Spinal cord (tissue), 10 donors: Measurements from ENCODE around the gene ASPSCR1. TPM values are rescaled to one million over a fixed set of nuclear protein-coding genes. Genes with fewer than 3 reads are reported as not detected.

Experiments used
- DNase-seq, 6 donors: peaks; one replicate each; pipeline versions ENCODE4 v3.0.0 to v3.0.0-alpha.2; 2013 to 2015; ENCODE audit warnings: low spot score in 6 of 6, low read depth in 4 of 6
- H3K27ac ChIP-seq: one replicate; pipeline ENCODE4 v1.5.1; 2013; ENCODE audit warnings: low read depth, low read length, control low read depth
- H3K27me3 ChIP-seq: one replicate; pipeline ENCODE4 v1.6.1; 2013; ENCODE audit warnings: low read length; ENCODE audit not compliant: control insufficient read depth, insufficient read depth
- H3K36me3 ChIP-seq: one replicate; pipeline ENCODE4 v1.6.1; 2013; ENCODE audit warnings: low read length; ENCODE audit not compliant: control insufficient read depth, insufficient read depth
- H3K4me1 ChIP-seq: one replicate; pipeline ENCODE4 v1.6.1; 2013; ENCODE audit warnings: low read length; ENCODE audit not compliant: control insufficient read depth, insufficient read depth
- H3K4me3 ChIP-seq: one replicate; pipeline ENCODE4 v1.5.1; 2013; ENCODE audit warnings: low read depth, low read length, control low read depth
- H3K9me3 ChIP-seq: one replicate; pipeline ENCODE4 v1.6.1; 2013; ENCODE audit warnings: low read length; ENCODE audit not compliant: control insufficient read depth, insufficient read depth
- whole genome bisulfite sequencing: methylation state at CpG from one replicate; pipeline ENCODE4 v1.1.5; 2013; ENCODE audit warnings: missing lambda C conversion rate; ENCODE audit not compliant: insufficient coverage; 5-methylcytosine and 5-hydroxymethylcytosine counted together
- polyA plus RNA-seq, 2 donors: library from polyadenylated mRNA; unstranded; fragments of 120-200 nt; gene quantifications; one replicate each; pipeline ENCODE4 v1.2.1, GENCODE V29; 2013; ENCODE audit not compliant: insufficient read length in 2 of 2
- total RNA-seq, 2 donors: library from RNA; depleted of rRNA in 1 of 2; stranded (reverse); fragments of 120-200 nt in 1 of 2; fragments of >200 nt in 1 of 2; gene quantifications; one replicate each; pipeline versions ENCODE4 v1.2.3 to v1.2.4, GENCODE V29; 2013 to 2014
- donor health status: healthy.

ASPSCR1 gene
- total and polyA plus RNA-seq, 4 donors = 22.3 to 53.7 (median 40.9) TPM

- H3K4me1 ChIP-seq = peaks cover 61% of the 10 kb centered on the region
- H3K27me3 ChIP-seq = no peaks in the 10 kb centered on the region
- DNase-seq = no peak
- H3K9me3 ChIP-seq = no peaks in the 10 kb centered on the region
- WGBS = 59% methylated on average over 10 of the region's 19 CpGs
- peak overlapping the region; percentile 67 for H3K27ac ChIP-seq
- H3K36me3 ChIP-seq = peaks cover 97% of the 10 kb centered on the region
- no peak overlapping the region for H3K4me3 ChIP-seq
Observed at GRCh38 chr17:82012640-82013295, 35.3 kb downstream of the ASPSCR1 start.

GRCh38 chr17:82013341-82013740 is 35.9 kb downstream of the ASPSCR1 start:
- H3K36me3 ChIP-seq = peaks cover 97% of the 10 kb centered on the region
- no peaks in the 10 kb centered on the region for H3K27me3 ChIP-seq
- H3K9me3 ChIP-seq = no peaks in the 10 kb centered on the region
- no peak overlapping the region for H3K4me3 ChIP-seq
- 70% methylated on average over 21 of the region's 22 CpGs for WGBS
- peak overlapping the region; percentile 67 for H3K27ac ChIP-seq
- H3K4me1 ChIP-seq = peaks cover 58% of the 10 kb centered on the region
- DNase-seq = peak in 1 of 6 donors; percentile 78

- Histone ChIP-seq H3K9me3 (no peaks in the 10 kb centered on the region), H3K27me3 (no peaks in the 10 kb centered on the region), H3K36me3 (peaks cover 97% of the 10 kb centered on the region), H3K4me1 (peaks cover 58% of the 10 kb centered on the region), H3K27ac (peak overlapping the region; percentile 40), H3K4me3 (no peak overlapping the region)
- no peak for DNase-seq
- WGBS = 87% methylated on average over 16 of the region's 16 CpGs
Observed at GRCh38 chr17:82013772-82014321, 36.4 kb downstream of the ASPSCR1 start.

- Histone ChIP-seq H3K27ac (no peak overlapping the region), H3K4me3 (no peak overlapping the region), H3K36me3 (peaks cover 97% of the 10 kb centered on the region), H3K27me3 (no peaks in the 10 kb centered on the region), H3K4me1 (peaks cover 53% of the 10 kb centered on the region), H3K9me3 (no peaks in the 10 kb centered on the region)
- WGBS = 63% methylated on average over 22 of the region's 23 CpGs
- DNase-seq = no peak
Observed at GRCh38 chr17:82014432-82014831, 37.0 kb downstream of the ASPSCR1 start.

GRCh38 chr17:82014971-82015310 is 37.5 kb downstream of the ASPSCR1 start:
- no peak for DNase-seq
- Histone ChIP-seq H3K27ac (no peak overlapping the region), H3K4me3 (no peak overlapping the region), H3K27me3 (no peaks in the 10 kb centered on the region), H3K9me3 (no peaks in the 10 kb centered on the region), H3K4me1 (peaks cover 54% of the 10 kb centered on the region), H3K36me3 (peaks cover 97% of the 10 kb centered on the region)
- 81% methylated on average over 13 of the region's 13 CpGs for WGBS

GRCh38 chr17:82015311-82015971 is 38.0 kb downstream of the ASPSCR1 start:
- Histone ChIP-seq H3K4me1 (peaks cover 59% of the 10 kb centered on the region), H3K4me3 (no peak overlapping the region), H3K9me3 (no peaks in the 10 kb centered on the region), H3K27ac (no peak overlapping the region), H3K27me3 (no peaks in the 10 kb centered on the region), H3K36me3 (peaks cover 99% of the 10 kb centered on the region)
- DNase-seq = no peak
- WGBS = 47% methylated on average over 22 of the region's 24 CpGs

GRCh38 chr17:82016061-82016874 is 38.8 kb downstream of the ASPSCR1 start:
- WGBS = 66% methylated on average over 19 of the region's 28 CpGs
- Histone ChIP-seq H3K36me3 (peaks cover 99% of the 10 kb centered on the region), H3K4me3 (no peak overlapping the region), H3K4me1 (peaks cover 68% of the 10 kb centered on the region), H3K27me3 (no peaks in the 10 kb centered on the region), H3K27ac (no peak overlapping the region), H3K9me3 (no peaks in the 10 kb centered on the region)
- DNase-seq = no peak

GRCh38 chr17:82016875-82017459 is 39.5 kb downstream of the ASPSCR1 start:
- DNase-seq = no peak
- 85% methylated on average over 23 of the region's 24 CpGs for WGBS
- no peak overlapping the region for H3K27ac ChIP-seq
- H3K9me3 ChIP-seq = no peaks in the 10 kb centered on the region
- peaks cover 94% of the 10 kb centered on the region for H3K36me3 ChIP-seq
- H3K4me1 ChIP-seq = peaks cover 69% of the 10 kb centered on the region
- H3K4me3 ChIP-seq = no peak overlapping the region
- H3K27me3 ChIP-seq = no peaks in the 10 kb centered on the region

- 80% methylated on average over 11 of the region's 13 CpGs for WGBS
- Histone ChIP-seq H3K27me3 (no peaks in the 10 kb centered on the region), H3K4me1 (peaks cover 66% of the 10 kb centered on the region), H3K36me3 (peaks cover 86% of the 10 kb centered on the region), H3K9me3 (no peaks in the 10 kb centered on the region), H3K27ac (no peak overlapping the region), H3K4me3 (no peak overlapping the region)
- DNase-seq = no peak
Observed at GRCh38 chr17:82017612-82018151, 40.3 kb downstream of the ASPSCR1 start.
